SK-N-SH (cell line): ENCODE results near the gene BEST2. TPM values are rescaled to one million over a fixed set of nuclear protein-coding genes. Genes with fewer than 3 reads are reported as not detected.

Experiments
- CTCF ChIA-PET: fragments of 300-600, 350-600 bp; formaldehyde crosslinking; extraction: SDS; loops from one replicate; lab custom pipeline; 2021; lab: Yijun Ruan, JAX
- POLR2A ChIA-PET: fragments of 350-600 bp; sonication (Branson Sonifier 250); formaldehyde crosslinking; extraction: SDS; loops from one replicate; lab custom pipeline; 2020; ENCODE audit warnings: antibody characterized with exemption, inconsistent platforms; lab: Yijun Ruan, JAX
- DNase-seq: peaks from one replicate; pipeline ENCODE4 v3.0.0; 2012
- H2AFZ ChIP-seq: fragments of 200-600 bp; sonication (generic); 2 replicates; pipeline ENCODE4 v1.8.1; 2016; ENCODE audit warnings: antibody characterized with exemption, mild to moderate bottlenecking, low read depth
- H3F3A ChIP-seq: fragments of 200-600 bp; sonication (generic); replicated peaks from 2 replicates; pipeline ENCODE3; 2016; ENCODE audit warnings: antibody characterized with exemption, mild to moderate bottlenecking; ENCODE audit not compliant: insufficient read depth
- H3K27ac ChIP-seq, 2 experiments: fragments of 200-500 bp in 1 of 2; fragments of 200-600 bp in 1 of 2; sonication (Bioruptor generic) in 1 of 2; sonication (generic), shearing (Covaris generic) in 1 of 2; 2 replicates each; pipeline versions ENCODE4 v1.5.1 to v1.6.1; 2014 to 2016; ENCODE audit warnings: low read depth in 2 of 2, inconsistent platforms in 1 of 2, low read length in 1 of 2, mild to moderate bottlenecking in 1 of 2, mixed read lengths in 1 of 2
- H3K27me3 ChIP-seq: fragments of 200-600 bp; sonication (generic), shearing (Covaris generic); 2 replicates; pipeline ENCODE4 v1.6.1; 2016; ENCODE audit warnings: mixed run types; ENCODE audit not compliant: insufficient read depth
- H3K36me3 ChIP-seq, 2 experiments: fragments of 200-500 bp in 1 of 2; fragments of 200-600 bp in 1 of 2; sonication (Bioruptor generic) in 1 of 2; sonication (generic) in 1 of 2; replicated peaks in 1 of 2; 2 replicates each; pipeline versions ENCODE3 to v1.5.1; 2014 to 2016; ENCODE audit warnings: low read length in 1 of 2, mild to moderate bottlenecking in 1 of 2; ENCODE audit not compliant: insufficient read depth in 2 of 2, control insufficient read depth in 1 of 2
- H3K4me1 ChIP-seq, 2 experiments: fragments of 200-500 bp in 1 of 2; fragments of 200-600 bp in 1 of 2; sonication (Bioruptor generic) in 1 of 2; sonication (generic), shearing (Covaris generic) in 1 of 2; 2 replicates each; pipeline versions ENCODE4 v1.5.1 to v1.6.1; 2014 to 2016; ENCODE audit warnings: low read depth in 1 of 2, low read length in 1 of 2, mixed run types in 1 of 2; ENCODE audit not compliant: insufficient read depth in 2 of 2, control insufficient read depth in 1 of 2
- H3K4me2 ChIP-seq: fragments of 200-600 bp; sonication (generic), shearing (Covaris generic); 2 replicates; pipeline ENCODE4 v1.6.1; 2017; ENCODE audit warnings: mixed run types
- H3K4me3 ChIP-seq, 2 experiments: fragments of 200-500 bp in 1 of 2; fragments of 200-600 bp in 1 of 2; sonication (Bioruptor generic) in 1 of 2; sonication (generic), shearing (Covaris generic) in 1 of 2; 2 replicates each; pipeline versions ENCODE4 v1.5.1 to v1.8.1; 2014 to 2016; ENCODE audit warnings: low read depth in 2 of 2, inconsistent platforms in 1 of 2, low read length in 1 of 2, mild to moderate bottlenecking in 1 of 2, mixed read lengths in 1 of 2, moderate library complexity in 1 of 2
- H3K79me2 ChIP-seq: fragments of 200-600 bp; sonication (generic); 2 replicates; pipeline ENCODE4 v1.8.1; 2017; ENCODE audit warnings: mild to moderate bottlenecking; ENCODE audit not compliant: insufficient read depth
- H3K9ac ChIP-seq: fragments of 200-600 bp; sonication (generic); 2 replicates; pipeline ENCODE4 v1.6.1; 2017; ENCODE audit warnings: mixed run types
- H3K9me2 ChIP-seq: fragments of 200-600 bp; sonication (generic); 2 replicates; pipeline ENCODE4 v1.6.1; 2017; ENCODE audit warnings: mixed run types
- H3K9me3 ChIP-seq: fragments of 200-600 bp; sonication (generic); 2 replicates; pipeline ENCODE4 v1.6.1; 2017; ENCODE audit warnings: mixed run types, mild to moderate bottlenecking, moderate library complexity
- H4K20me1 ChIP-seq: fragments of 200-600 bp; sonication (generic); 2 replicates; pipeline ENCODE4 v1.6.1; 2017; ENCODE audit warnings: mild to moderate bottlenecking, mixed run types; ENCODE audit not compliant: insufficient read depth
- FOSL2 ChIP-seq: IDR thresholded peaks from 2 replicates; pipeline ENCODE4 v1.4.0; 2012; ENCODE audit warnings: low read depth, mild to moderate bottlenecking, moderate library complexity, borderline replicate concordance
- FOXJ3 ChIP-seq: sonication (generic); formaldehyde crosslinking; IDR thresholded peaks from 2 replicates; pipeline ENCODE4 v1.5.1; 2020; ENCODE audit warnings: mild to moderate bottlenecking, missing genetic modification reagents
- FOXM1 ChIP-seq: IDR thresholded peaks from 2 replicates; pipeline ENCODE4 v1.4.0; 2012; ENCODE audit warnings: low read depth, mild to moderate bottlenecking
- GATA2 ChIP-seq: sonication (generic); formaldehyde crosslinking; IDR thresholded peaks from 2 replicates; pipeline ENCODE4 v1.5.0; 2020; ENCODE audit warnings: mild to moderate bottlenecking, missing genetic modification reagents
- MEF2A ChIP-seq: IDR thresholded peaks from 2 replicates; pipeline ENCODE4 v1.4.0; 2012; ENCODE audit warnings: low read depth, borderline replicate concordance
- NFIC ChIP-seq: IDR thresholded peaks from 2 replicates; pipeline ENCODE4 v1.4.0; 2012; ENCODE audit warnings: borderline replicate concordance
- NRF1 ChIP-seq: IDR thresholded peaks from 2 replicates; pipeline ENCODE4 v1.6.1; 2012; ENCODE audit warnings: low read depth, mild to moderate bottlenecking, low read length
- POLR2AphosphoS5 ChIP-seq: IDR thresholded peaks from 2 replicates; pipeline ENCODE4 v1.6.1; 2012; ENCODE audit warnings: low read depth, low read length
- RAD21 ChIP-seq: IDR thresholded peaks from 2 replicates; pipeline ENCODE4 v1.6.1; 2012; ENCODE audit warnings: mild to moderate bottlenecking, low read length
- RCOR1 ChIP-seq: fragments of 150-350 bp; IDR thresholded peaks from 2 replicates; pipeline ENCODE4 v1.6.1; 2017; ENCODE audit warnings: antibody characterized with exemption, low read length
- RFX5 ChIP-seq: IDR thresholded peaks from 2 replicates; pipeline ENCODE4 v1.6.1; 2012; ENCODE audit warnings: mild to moderate bottlenecking, improper control_type of control experiment, low read length
- SIN3A ChIP-seq: IDR thresholded peaks from 2 replicates; pipeline ENCODE4 v1.6.1; 2012; ENCODE audit warnings: low read depth, mild to moderate bottlenecking, low read length, moderate library complexity, borderline replicate concordance
- SMC3 ChIP-seq: IDR thresholded peaks from 2 replicates; pipeline ENCODE4 v1.6.1; 2012; ENCODE audit warnings: low read depth, low read length, improper control_type of control experiment
- USF1 ChIP-seq: IDR thresholded peaks from 2 replicates; pipeline ENCODE4 v1.4.0; 2012; ENCODE audit warnings: low read depth, borderline replicate concordance
- USF2 ChIP-seq: fragments of 150-350 bp; IDR thresholded peaks from 2 replicates; pipeline ENCODE4 v1.6.1; 2017; ENCODE audit warnings: antibody characterized with exemption, low read length, low read depth, borderline replicate concordance
- WGBS: methylation state at CpG from one replicate; pipeline ENCODE4 v1.1.6; 2017; ENCODE audit warnings: low lambda C conversion rate; 5-methylcytosine and 5-hydroxymethylcytosine counted together
- polyA plus RNA-seq, 3 experiments: library from polyadenylated mRNA; depleted of rRNA; stranded (reverse); fragments of >200 nt; gene quantifications; 2 replicates each; pipeline ENCODE4 v1.2.3, GENCODE V29; 2012
- TF ChIP-seq, protein P1 (sequence below): IDR thresholded peaks from 2 replicates; pipeline ENCODE4; 2012
- TF ChIP-seq, protein P2 (sequence below): fragments of 150-350 bp; IDR thresholded peaks from 2 replicates; pipeline ENCODE4 v1.6.1; 2016; ENCODE audit warnings: mild to moderate bottlenecking, low read depth, low read length
- TF ChIP-seq, protein P3 (sequence below): IDR thresholded peaks from 2 replicates; pipeline ENCODE4 v1.6.1; 2012; ENCODE audit warnings: mild to moderate bottlenecking, low read depth, low read length, moderate library complexity

Gene BEST2
- polyA plus RNA-seq, 1 of the 3 experiments (the other 2 are of a cell fraction): not detected

GRCh38 chr19:12769689-12770088, 18.1 kb downstream of the BEST2 start:
- Histone ChIP-seq H3K27me3 (no peaks in the 10 kb centered on the region), H3K9ac (no peak overlapping the region)
- DNase-seq: no peak
- TF ChIP-seq, protein P1, sequence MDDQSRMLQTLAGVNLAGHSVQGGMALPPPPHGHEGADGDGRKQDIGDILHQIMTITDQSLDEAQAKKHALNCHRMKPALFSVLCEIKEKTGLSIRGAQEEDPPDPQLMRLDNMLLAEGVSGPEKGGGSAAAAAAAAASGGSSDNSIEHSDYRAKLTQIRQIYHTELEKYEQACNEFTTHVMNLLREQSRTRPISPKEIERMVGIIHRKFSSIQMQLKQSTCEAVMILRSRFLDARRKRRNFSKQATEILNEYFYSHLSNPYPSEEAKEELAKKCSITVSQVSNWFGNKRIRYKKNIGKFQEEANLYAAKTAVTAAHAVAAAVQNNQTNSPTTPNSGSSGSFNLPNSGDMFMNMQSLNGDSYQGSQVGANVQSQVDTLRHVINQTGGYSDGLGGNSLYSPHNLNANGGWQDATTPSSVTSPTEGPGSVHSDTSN: no peak
- no peak for TF ChIP-seq USF1
- TF ChIP-seq FOXJ3 (CRISPR knock-in tag): no peak
- no peak for TF ChIP-seq RFX5
- no peak for TF ChIP-seq SMC3
- TF ChIP-seq, protein P2, sequence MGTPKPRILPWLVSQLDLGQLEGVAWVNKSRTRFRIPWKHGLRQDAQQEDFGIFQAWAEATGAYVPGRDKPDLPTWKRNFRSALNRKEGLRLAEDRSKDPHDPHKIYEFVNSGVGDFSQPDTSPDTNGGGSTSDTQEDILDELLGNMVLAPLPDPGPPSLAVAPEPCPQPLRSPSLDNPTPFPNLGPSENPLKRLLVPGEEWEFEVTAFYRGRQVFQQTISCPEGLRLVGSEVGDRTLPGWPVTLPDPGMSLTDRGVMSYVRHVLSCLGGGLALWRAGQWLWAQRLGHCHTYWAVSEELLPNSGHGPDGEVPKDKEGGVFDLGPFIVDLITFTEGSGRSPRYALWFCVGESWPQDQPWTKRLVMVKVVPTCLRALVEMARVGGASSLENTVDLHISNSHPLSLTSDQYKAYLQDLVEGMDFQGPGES: no peak
- TF ChIP-seq MEF2A: no peak
- TF ChIP-seq FOSL2: no peak
- no peak for TF ChIP-seq SIN3A
- TF ChIP-seq GATA2 (CRISPR knock-in tag): no peak
- no peak for TF ChIP-seq NRF1
- no peak for TF ChIP-seq RAD21
- no peak for TF ChIP-seq POLR2AphosphoS5
- no peak for TF ChIP-seq FOXM1
- TF ChIP-seq, protein P3, sequence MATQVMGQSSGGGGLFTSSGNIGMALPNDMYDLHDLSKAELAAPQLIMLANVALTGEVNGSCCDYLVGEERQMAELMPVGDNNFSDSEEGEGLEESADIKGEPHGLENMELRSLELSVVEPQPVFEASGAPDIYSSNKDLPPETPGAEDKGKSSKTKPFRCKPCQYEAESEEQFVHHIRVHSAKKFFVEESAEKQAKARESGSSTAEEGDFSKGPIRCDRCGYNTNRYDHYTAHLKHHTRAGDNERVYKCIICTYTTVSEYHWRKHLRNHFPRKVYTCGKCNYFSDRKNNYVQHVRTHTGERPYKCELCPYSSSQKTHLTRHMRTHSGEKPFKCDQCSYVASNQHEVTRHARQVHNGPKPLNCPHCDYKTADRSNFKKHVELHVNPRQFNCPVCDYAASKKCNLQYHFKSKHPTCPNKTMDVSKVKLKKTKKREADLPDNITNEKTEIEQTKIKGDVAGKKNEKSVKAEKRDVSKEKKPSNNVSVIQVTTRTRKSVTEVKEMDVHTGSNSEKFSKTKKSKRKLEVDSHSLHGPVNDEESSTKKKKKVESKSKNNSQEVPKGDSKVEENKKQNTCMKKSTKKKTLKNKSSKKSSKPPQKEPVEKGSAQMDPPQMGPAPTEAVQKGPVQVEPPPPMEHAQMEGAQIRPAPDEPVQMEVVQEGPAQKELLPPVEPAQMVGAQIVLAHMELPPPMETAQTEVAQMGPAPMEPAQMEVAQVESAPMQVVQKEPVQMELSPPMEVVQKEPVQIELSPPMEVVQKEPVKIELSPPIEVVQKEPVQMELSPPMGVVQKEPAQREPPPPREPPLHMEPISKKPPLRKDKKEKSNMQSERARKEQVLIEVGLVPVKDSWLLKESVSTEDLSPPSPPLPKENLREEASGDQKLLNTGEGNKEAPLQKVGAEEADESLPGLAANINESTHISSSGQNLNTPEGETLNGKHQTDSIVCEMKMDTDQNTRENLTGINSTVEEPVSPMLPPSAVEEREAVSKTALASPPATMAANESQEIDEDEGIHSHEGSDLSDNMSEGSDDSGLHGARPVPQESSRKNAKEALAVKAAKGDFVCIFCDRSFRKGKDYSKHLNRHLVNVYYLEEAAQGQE: no peak
- no peak for TF ChIP-seq NFIC
- no peak for TF ChIP-seq RCOR1
- TF ChIP-seq USF2: no peak
- TF ChIP-seq, all 33 proteins: peak for 0
- H3F3A ChIP-seq: peaks cover 12% of the 10 kb centered on the region
- no peak overlapping the region for H3K4me3 ChIP-seq
- no peaks in the 10 kb centered on the region for H4K20me1 ChIP-seq
- POLR2A ChIA-PET: interaction anchor here (0.8 kb wide), 1 partner anchor 22 kb away, joined by 3 read pairs; no protein-coding TSS in a partner anchor
- H3K9me2 ChIP-seq: no peaks in the 10 kb centered on the region
- no peaks in the 10 kb centered on the region for H3K36me3 ChIP-seq
- H3K4me2 ChIP-seq: no peak overlapping the region
- peaks cover 6 to 23% of the 10 kb centered on the region in 2 experiments; a peak in 1 of 4 replicates for H3K4me1 ChIP-seq
- no peaks in the 10 kb centered on the region for H3K79me2 ChIP-seq
- no peak overlapping the region for H2AFZ ChIP-seq
- no peaks in the 10 kb centered on the region for H3K9me3 ChIP-seq
- WGBS: 94% methylated on average over 27 of the region's 37 CpGs
- CTCF ChIA-PET: interaction anchor here (1.3 to 17.5 kb wide), 4 partner anchors 10 to 74 kb away, joined by 4 to 321 read pairs (median 40); partner anchors contain the start of genes FBXW9, JUNB, PRDX2 and THSD8
- no peak overlapping the region for H3K27ac ChIP-seq
